ENCODE data around the gene ABCA6. TPM values are rescaled to one million over a fixed set of nuclear protein-coding genes. Genes with fewer than 3 reads are reported as not detected.
A peak's percentile ranks its signal among the peaks of the same experiment; 100 is the strongest.

ABCA6 gene
- polyA plus RNA-seq, 1 experiment, result 0.22 TPM

DNA sequence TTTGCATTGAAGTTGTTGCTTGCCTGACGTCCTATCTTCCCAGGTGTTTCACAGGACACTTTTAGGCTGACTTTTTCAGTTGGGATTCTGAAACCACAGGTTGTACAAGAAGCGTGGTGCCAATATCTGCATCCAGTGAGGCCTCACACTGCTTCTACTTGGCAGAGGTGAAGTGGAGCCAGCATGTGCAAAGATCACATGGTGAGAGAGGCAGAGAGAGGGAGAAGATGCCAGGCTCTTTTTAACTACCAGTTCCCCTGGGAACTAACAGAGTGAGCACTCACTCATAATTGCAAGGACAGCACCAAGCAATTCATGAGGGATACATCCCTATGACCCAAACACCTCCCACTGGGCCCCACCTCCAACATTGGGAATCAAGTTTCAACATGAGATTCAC, 5.8 kb upstream of the ABCA6 start:
- DNase-seq (ENCODE audit: low read depth), result no peak
- POLR2A ChIA-PET, result no interaction called here

GRCh38 chr17:69144331-69145255, 2.9 kb upstream of the ABCA6 start:
- no peak for DNase-seq (ENCODE audit: low read depth)
- TF ChIP-seq, protein P1, sequence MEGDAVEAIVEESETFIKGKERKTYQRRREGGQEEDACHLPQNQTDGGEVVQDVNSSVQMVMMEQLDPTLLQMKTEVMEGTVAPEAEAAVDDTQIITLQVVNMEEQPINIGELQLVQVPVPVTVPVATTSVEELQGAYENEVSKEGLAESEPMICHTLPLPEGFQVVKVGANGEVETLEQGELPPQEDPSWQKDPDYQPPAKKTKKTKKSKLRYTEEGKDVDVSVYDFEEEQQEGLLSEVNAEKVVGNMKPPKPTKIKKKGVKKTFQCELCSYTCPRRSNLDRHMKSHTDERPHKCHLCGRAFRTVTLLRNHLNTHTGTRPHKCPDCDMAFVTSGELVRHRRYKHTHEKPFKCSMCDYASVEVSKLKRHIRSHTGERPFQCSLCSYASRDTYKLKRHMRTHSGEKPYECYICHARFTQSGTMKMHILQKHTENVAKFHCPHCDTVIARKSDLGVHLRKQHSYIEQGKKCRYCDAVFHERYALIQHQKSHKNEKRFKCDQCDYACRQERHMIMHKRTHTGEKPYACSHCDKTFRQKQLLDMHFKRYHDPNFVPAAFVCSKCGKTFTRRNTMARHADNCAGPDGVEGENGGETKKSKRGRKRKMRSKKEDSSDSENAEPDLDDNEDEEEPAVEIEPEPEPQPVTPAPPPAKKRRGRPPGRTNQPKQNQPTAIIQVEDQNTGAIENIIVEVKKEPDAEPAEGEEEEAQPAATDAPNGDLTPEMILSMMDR (IDR thresholded peaks at IDR 0.05; ENCODE audit: insufficient read depth, low read depth, low read length), result no peak
- ChIA-PET CTCF (interaction anchor here (0.7 to 1.2 kb wide), 2 partner anchors 16 to 233 kb away, joined by 3 to 4 read pairs; no protein-coding TSS in a partner anchor), POLR2A (no interaction called here)
- Histone ChIP-seq H3K4me3 (ENCODE audit: low read depth, low read length) (no peak overlapping the region), H3K27me3 (ENCODE audit: control insufficient read depth, insufficient read depth, low read length) (no peaks in the 10 kb centered on the region), H3K36me3 (ENCODE audit: control insufficient read depth, insufficient read depth, low read length) (no peaks in the 10 kb centered on the region)

More for the DNA sequence above, 5.8 kb upstream of the ABCA6 start:
- H3K27me3 ChIP-seq (ENCODE audit: control insufficient read depth, insufficient read depth, low read length), result no peaks in the 10 kb centered on the region
- no peaks in the 10 kb centered on the region for H3K36me3 ChIP-seq (ENCODE audit: control insufficient read depth, insufficient read depth, low read length)
- TF ChIP-seq, protein P1 (IDR thresholded peaks at IDR 0.05; ENCODE audit: insufficient read depth, low read depth, low read length), result no peak
- H3K4me3 ChIP-seq (ENCODE audit: low read depth, low read length), result no peak overlapping the region
- CTCF ChIA-PET, result no interaction called here

DNA sequence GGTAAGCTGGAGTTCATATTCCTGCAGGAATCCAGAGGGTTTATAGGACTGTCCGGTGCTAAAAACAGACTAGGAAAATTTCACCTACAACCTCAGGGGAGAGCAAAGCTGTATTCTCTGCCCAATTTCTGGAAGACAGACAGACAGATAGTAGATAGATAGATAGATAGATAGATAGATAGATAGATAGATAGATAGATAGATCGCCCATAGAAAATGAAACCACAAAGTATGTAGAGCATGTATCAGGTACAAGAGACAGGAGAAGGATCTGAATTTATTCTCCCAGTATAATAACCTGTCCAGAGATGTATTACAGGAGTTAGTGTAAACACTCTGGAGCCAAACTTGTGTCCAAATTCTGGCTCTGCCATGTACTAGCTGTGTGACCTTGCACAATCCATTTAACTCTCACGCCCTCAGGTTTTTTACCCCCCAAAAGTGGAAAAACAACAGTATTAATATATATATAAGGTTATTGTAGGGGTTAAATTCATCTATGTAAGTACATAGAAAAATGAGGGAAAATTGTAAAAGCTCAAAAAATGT, 2.1 kb upstream of the ABCA6 start:
- TF ChIP-seq, protein P1 (IDR thresholded peaks at IDR 0.05; ENCODE audit: insufficient read depth, low read depth, low read length), result no peak
- no peak for DNase-seq (ENCODE audit: low read depth)
- ChIA-PET POLR2A (no interaction called here), CTCF (no interaction called here)
- H3K27me3 ChIP-seq (ENCODE audit: control insufficient read depth, insufficient read depth, low read length), result no peaks in the 10 kb centered on the region
- H3K36me3 ChIP-seq (ENCODE audit: control insufficient read depth, insufficient read depth, low read length), result no peaks in the 10 kb centered on the region
- no peak overlapping the region for H3K4me3 ChIP-seq (ENCODE audit: low read depth, low read length)

- TF ChIP-seq, protein P1 (IDR thresholded peaks at IDR 0.05; ENCODE audit: insufficient read depth, low read depth, low read length), result no peak
- ChIA-PET POLR2A (no interaction called here), CTCF (no interaction called here)
- DNase-seq (ENCODE audit: low read depth), result no peak
- H3K4me3 ChIP-seq (ENCODE audit: low read depth, low read length), result no peak overlapping the region
- H3K27me3 ChIP-seq (ENCODE audit: control insufficient read depth, insufficient read depth, low read length), result no peaks in the 10 kb centered on the region
- no peaks in the 10 kb centered on the region for H3K36me3 ChIP-seq (ENCODE audit: control insufficient read depth, insufficient read depth, low read length)
Observed at GRCh38 chr17:69143151-69143550, 1.5 kb upstream of the ABCA6 start.

DNA sequence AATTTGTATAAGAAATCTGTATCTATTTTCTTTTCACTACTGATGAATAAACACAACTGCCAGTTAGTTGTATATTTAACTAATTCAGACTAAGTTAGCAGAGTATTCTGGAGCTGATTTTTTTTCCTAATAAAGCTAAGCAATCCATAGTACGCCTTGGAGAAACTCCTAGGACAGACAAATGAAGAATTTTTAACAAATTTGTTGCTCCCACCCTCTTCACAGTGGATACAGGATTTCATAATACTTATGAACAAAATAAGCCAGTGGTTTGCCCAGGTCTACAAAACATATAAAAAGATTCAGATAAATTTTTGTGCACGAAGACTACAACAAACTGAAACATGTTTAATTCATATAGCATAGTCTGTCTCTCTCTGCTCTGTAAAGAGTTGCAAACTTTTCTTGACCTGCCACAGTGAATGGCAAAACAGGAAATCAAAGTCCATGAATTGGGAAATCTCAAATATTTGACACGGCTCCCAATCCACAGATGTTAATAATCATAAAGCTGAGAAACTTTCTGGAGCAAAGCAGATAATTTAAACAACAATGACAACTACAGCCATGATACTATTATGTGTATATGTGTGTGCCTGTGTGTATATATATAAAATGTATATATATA, 594 bp upstream of the ABCA6 start:
- DNase-seq (ENCODE audit: low read depth), result peak; percentile 37
- TF ChIP-seq, protein P1 (IDR thresholded peaks at IDR 0.05; ENCODE audit: insufficient read depth, low read depth, low read length), result no peak
- ChIA-PET CTCF (no interaction called here), POLR2A (no interaction called here)
- Histone ChIP-seq H3K36me3 (ENCODE audit: control insufficient read depth, insufficient read depth, low read length) (no peaks in the 10 kb centered on the region), H3K27me3 (ENCODE audit: control insufficient read depth, insufficient read depth, low read length) (no peaks in the 10 kb centered on the region), H3K4me3 (ENCODE audit: low read depth, low read length) (no peak overlapping the region)

All from BJ (cell line).